ENCODE measurements around the gene STAC3. TPM values are rescaled to one million over a fixed set of nuclear protein-coding genes. Genes with fewer than 3 reads are reported as not detected.
A peak's percentile ranks its signal among the peaks of the same experiment; 100 is the strongest.

The STAC3 gene
- polyA plus RNA-seq, 1 donor from 2014 or later, result 2.4 TPM

DNA sequence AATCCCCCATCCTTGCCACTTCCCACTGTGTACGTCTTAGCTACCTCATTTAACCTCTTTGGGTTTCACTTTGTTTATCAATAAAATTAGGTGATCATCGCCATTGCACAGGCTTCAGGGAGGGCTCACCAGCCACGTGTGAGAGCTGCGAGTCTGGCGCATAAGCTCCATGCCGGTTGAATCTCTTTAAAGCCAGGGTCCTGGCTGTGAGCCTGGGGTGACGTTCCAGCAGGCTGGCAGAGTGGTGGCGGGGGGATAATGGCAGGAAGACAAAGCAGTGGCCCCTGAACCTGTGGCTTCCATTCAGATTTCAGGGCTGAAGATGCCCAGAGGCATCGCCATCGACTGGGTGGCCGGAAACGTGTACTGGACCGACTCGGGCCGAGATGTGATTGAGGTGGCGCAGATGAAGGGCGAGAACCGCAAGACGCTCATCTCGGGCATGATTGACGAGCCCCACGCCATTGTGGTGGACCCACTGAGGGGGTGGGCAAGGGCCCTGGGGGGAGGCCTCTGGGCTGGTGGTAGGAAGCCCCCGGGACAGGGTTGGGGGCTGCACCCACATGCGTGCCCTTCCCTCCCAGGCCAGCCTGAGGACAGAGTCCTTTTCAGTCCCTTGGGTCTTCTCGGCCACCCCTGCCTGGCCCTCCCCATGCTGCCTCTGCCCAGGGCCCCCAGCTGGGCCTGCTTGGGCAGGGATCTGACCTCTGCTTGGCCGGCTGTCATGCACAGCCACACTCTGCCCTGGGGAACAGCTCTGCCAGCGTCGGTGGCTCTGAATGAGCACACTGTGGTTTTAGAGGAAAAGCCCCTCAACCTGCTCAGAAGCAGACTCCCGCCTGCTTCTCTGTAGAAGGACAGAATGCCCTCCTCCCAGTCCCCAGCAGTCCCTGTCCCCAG, 43.0 kb downstream of the STAC3 start:
- H3K27me3 Mint-ChIP-seq, result peaks cover 3% of the 10 kb centered on the region
- no peak overlapping the region for H3K4me3 Mint-ChIP-seq
- H3K36me3 Mint-ChIP-seq, result no peaks in the 10 kb centered on the region
- H3K4me1 Mint-ChIP-seq, result peaks cover 0 to 3% (median 0%) of the 10 kb centered on the region in 3 donors
- peak overlapping the region in 1 of 3 donors; percentile 28 for H3K27ac Mint-ChIP-seq
- H3K9me3 Mint-ChIP-seq, result no peaks in the 10 kb centered on the region

DNA sequence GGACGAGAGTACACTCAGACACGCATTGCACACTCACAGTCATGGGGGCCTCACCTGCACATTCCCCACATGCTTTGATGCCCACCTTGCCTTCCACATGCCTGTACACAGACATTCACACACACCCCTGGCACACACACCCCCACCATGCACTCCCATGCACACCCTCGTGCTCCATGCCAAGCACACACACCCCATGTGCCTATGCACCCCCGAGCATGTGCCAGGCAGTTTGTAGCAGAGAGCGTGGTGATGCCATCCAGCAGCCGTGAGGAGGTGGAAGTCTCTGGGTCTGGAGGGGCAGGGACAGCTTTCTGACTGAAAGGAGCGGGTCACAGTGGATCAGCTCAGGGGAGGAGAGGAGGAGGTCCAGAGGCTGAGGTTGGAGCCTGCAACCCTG, 45.1 kb downstream of the STAC3 start:
- Mint-ChIP-seq H3K9me3 (no peaks in the 10 kb centered on the region), H3K36me3 (no peaks in the 10 kb centered on the region), H3K27me3 (no peaks in the 10 kb centered on the region), H3K4me3 (no peak overlapping the region), H3K4me1 (no peaks in the 10 kb centered on the region), H3K27ac (no peak overlapping the region)

DNA sequence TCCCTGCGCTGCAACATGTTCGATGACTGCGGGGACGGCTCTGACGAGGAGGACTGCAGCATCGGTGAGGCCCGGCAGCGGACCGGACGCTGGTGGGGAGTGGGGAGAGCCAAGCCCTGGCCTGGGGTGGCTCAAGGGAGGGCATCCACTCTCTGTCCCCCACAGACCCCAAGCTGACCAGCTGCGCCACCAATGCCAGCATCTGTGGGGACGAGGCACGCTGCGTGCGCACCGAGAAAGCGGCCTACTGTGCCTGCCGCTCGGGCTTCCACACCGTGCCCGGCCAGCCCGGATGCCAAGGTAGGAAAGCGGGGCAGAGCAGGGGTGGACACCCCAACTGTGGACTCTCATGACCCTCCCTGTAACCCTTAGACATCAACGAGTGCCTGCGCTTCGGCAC, 45.8 kb downstream of the STAC3 start:
- Mint-ChIP-seq H3K4me3 (no peak overlapping the region), H3K27ac (no peak overlapping the region), H3K27me3 (no peaks in the 10 kb centered on the region), H3K9me3 (no peaks in the 10 kb centered on the region), H3K4me1 (no peaks in the 10 kb centered on the region), H3K36me3 (no peaks in the 10 kb centered on the region)

DNA sequence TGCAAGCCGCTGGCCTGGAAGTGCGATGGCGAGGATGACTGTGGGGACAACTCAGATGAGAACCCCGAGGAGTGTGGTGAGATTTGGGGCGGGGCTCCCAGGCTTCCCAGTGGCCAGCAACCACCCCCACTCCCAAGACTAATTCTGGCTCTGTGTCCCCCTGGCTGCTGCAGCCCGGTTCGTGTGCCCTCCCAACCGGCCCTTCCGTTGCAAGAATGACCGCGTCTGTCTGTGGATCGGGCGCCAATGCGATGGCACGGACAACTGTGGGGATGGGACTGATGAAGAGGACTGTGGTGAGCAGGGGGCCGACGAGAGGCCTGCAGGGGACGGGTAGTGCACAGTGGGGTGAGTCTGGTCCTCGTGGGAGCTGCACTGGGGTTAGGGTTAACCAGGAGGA, 46.5 kb downstream of the STAC3 start:
- H3K27me3 Mint-ChIP-seq, result no peaks in the 10 kb centered on the region
- H3K4me1 Mint-ChIP-seq, result no peaks in the 10 kb centered on the region
- H3K4me3 Mint-ChIP-seq, result no peak overlapping the region
- H3K9me3 Mint-ChIP-seq, result no peaks in the 10 kb centered on the region
- no peaks in the 10 kb centered on the region for H3K36me3 Mint-ChIP-seq
- H3K27ac Mint-ChIP-seq, result no peak overlapping the region

DNA sequence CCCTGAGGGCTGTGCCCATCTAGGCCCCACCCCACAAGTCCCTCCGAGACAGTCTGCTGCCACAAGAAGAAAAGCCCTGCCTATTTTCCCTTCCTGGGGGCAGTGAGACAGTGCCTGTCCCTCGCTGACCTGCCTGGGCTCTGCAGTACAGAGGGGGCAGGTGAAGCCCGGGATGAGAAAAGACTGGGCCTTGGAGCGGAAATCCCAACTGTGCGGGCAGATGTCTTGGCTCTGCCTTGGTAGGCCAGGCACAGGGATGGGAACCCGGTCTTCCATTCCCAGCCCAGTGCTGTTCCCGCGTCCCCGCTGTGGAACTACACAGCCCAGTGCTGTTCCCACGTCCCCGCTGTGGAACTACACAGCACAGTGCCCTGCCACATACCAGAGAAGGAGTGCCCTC, 47.2 kb downstream of the STAC3 start:
- no peaks in the 10 kb centered on the region for H3K27me3 Mint-ChIP-seq
- H3K4me1 Mint-ChIP-seq, result no peaks in the 10 kb centered on the region
- no peaks in the 10 kb centered on the region for H3K36me3 Mint-ChIP-seq
- peak overlapping the region in 1 of 3 donors; percentile 53 for H3K27ac Mint-ChIP-seq
- no peak overlapping the region for H3K4me3 Mint-ChIP-seq
- H3K9me3 Mint-ChIP-seq, result no peaks in the 10 kb centered on the region

DNA sequence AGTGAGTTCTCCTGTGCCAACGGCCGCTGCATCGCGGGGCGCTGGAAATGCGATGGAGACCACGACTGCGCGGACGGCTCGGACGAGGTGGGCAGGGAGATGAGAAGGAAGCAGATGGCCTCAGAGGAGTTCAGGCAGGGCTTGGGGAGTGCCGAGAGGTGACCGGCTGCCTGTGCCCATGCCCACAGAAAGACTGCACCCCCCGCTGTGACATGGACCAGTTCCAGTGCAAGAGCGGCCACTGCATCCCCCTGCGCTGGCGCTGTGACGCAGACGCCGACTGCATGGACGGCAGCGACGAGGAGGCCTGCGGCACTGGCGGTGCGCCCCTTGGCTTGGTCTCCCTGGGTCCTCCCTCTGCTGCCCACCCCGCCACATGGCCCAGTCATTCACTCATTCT, 47.8 kb downstream of the STAC3 start:
- Mint-ChIP-seq H3K4me1 (no peaks in the 10 kb centered on the region), H3K27ac (peak overlapping the region in 1 of 3 donors; percentile 53), H3K27me3 (no peaks in the 10 kb centered on the region), H3K4me3 (no peak overlapping the region), H3K36me3 (peaks cover 2% of the 10 kb centered on the region), H3K9me3 (no peaks in the 10 kb centered on the region)

DNA sequence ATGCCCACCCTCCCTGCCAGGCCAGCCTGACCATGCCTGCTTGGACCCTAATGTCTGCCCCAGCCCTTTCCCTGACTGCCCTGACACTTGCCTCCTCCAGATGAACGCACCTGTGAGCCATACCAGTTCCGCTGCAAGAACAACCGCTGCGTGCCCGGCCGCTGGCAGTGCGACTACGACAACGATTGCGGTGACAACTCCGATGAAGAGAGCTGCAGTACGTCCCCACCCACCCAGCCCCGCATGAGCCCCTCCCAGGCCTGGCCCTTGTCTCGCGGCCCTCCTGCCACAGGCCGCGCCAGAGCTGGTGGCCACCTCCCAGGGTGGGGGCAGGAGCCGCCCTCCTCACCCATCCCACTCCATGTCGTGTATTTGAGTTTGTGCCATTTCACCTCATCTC, 48.7 kb downstream of the STAC3 start:
- no peaks in the 10 kb centered on the region for H3K9me3 Mint-ChIP-seq
- H3K36me3 Mint-ChIP-seq, result peaks cover 2% of the 10 kb centered on the region
- no peak overlapping the region for H3K4me3 Mint-ChIP-seq
- peak overlapping the region in 1 of 3 donors; percentile 31 for H3K27ac Mint-ChIP-seq
- H3K4me1 Mint-ChIP-seq, result no peaks in the 10 kb centered on the region
- H3K27me3 Mint-ChIP-seq, result no peaks in the 10 kb centered on the region

DNA sequence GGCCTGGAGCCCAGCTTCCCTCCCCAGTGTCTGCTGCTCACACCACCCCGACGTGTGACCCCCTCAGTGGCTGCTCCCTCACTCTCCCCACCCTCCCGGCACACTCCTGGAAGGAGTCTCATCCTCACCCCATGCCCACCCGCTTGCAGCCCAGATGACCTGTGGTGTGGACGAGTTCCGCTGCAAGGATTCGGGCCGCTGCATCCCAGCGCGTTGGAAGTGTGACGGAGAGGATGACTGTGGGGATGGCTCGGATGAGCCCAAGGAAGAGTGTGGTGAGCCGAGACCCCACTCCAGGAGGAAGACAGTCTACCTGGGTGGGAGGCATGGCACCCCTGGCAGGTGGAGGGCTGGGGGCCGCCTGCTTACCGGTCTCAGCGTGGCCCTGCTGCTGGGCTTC, 49.4 kb downstream of the STAC3 start:
- H3K4me1 Mint-ChIP-seq, result no peaks in the 10 kb centered on the region
- H3K36me3 Mint-ChIP-seq, result peaks cover 2% of the 10 kb centered on the region
- H3K9me3 Mint-ChIP-seq, result no peaks in the 10 kb centered on the region
- H3K27ac Mint-ChIP-seq, result no peak overlapping the region
- H3K27me3 Mint-ChIP-seq, result no peaks in the 10 kb centered on the region
- no peak overlapping the region for H3K4me3 Mint-ChIP-seq

DNA sequence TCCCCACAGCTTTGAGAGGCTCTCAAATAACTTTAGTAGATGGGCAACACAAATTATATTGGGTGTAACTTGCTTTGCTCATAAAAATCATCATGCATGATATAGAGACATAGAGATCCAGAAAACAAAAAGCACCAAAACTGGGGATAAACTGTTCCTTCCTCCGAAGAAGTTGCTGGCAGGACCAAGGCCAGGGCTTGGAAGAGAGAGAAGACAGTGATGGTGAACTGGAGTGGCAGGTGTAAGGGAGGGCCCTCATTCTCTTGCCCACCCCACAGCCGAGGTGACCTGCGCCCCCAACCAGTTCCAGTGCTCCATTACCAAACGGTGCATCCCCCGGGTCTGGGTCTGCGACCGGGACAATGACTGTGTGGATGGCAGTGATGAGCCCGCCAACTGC, 49.8 kb downstream of the STAC3 start:
- H3K36me3 Mint-ChIP-seq, result peaks cover 4% of the 10 kb centered on the region

DNA sequence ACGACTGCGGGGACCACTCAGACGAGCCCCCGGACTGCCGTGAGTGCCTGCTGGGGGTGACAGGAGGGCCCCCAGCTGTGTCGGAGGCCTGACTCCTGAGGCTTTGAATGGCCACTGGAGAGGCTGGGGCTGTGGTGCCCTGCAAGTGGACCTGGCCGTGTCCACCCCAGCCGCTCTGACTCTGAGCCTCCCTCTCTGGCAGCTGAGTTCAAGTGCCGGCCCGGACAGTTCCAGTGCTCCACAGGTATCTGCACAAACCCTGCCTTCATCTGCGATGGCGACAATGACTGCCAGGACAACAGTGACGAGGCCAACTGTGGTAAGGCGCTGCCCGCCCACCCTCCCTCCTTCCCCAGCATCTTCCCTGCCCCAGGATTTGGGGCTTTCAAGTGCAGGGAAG, 50.5 kb downstream of the STAC3 start:
- Mint-ChIP-seq H3K36me3 (peaks cover 5% of the 10 kb centered on the region), H3K27me3 (peaks cover 1% of the 10 kb centered on the region), H3K4me3 (no peak overlapping the region), H3K4me1 (no peaks in the 10 kb centered on the region), H3K9me3 (no peaks in the 10 kb centered on the region), H3K27ac (no peak overlapping the region)

More for the DNA sequence above, 49.8 kb downstream of the STAC3 start:
- Mint-ChIP-seq H3K27ac (peak overlapping the region in 1 of 3 donors; percentile 9), H3K27me3 (peaks cover under 1% of the 10 kb centered on the region), H3K4me3 (no peak overlapping the region), H3K4me1 (no peaks in the 10 kb centered on the region), H3K9me3 (no peaks in the 10 kb centered on the region)

DNA sequence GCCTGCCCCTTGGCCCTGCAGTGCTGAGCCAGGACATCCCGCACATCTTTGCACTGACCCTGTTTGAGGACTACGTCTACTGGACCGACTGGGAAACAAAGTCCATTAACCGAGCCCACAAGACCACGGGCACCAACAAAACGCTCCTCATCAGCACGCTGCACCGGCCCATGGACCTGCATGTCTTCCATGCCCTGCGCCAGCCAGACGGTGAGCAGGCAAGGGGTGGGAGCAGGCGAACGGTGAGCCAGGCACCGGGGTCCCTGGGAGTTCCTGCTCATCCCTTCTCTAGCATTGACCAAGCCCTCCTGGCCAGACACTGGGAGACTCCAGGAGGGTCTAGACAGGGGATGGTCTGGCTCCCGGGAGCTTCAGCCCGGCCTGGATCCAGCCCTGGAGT, 51.8 kb downstream of the STAC3 start:
- H3K36me3 Mint-ChIP-seq, result peaks cover 5% of the 10 kb centered on the region
- H3K4me1 Mint-ChIP-seq, result no peaks in the 10 kb centered on the region
- peaks cover 1% of the 10 kb centered on the region for H3K27me3 Mint-ChIP-seq
- no peak overlapping the region for H3K27ac Mint-ChIP-seq
- H3K4me3 Mint-ChIP-seq, result no peak overlapping the region
- H3K9me3 Mint-ChIP-seq, result no peaks in the 10 kb centered on the region

DNA sequence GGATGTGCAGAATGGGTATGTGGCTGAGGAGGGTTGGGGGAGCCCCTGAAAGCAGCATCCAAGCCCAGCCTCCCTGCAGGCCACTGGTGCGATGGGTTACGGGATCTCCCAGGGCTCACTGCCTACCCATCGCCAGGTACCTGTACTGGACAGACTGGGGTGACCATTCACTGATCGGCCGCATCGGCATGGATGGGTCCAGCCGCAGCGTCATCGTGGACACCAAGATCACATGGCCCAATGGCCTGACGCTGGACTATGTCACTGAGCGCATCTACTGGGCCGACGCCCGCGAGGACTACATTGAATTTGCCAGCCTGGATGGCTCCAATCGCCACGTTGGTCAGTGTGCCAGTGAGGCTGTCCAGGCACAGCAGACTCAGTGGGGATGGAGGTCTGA, 52.7 kb downstream of the STAC3 start:
- H3K9me3 Mint-ChIP-seq, result no peaks in the 10 kb centered on the region
- no peak overlapping the region for H3K27ac Mint-ChIP-seq
- H3K4me3 Mint-ChIP-seq, result no peak overlapping the region
- H3K36me3 Mint-ChIP-seq, result peaks cover 6% of the 10 kb centered on the region
- peaks cover 0 to 1% (median 0%) of the 10 kb centered on the region in 3 donors for H3K4me1 Mint-ChIP-seq
- peaks cover 1% of the 10 kb centered on the region for H3K27me3 Mint-ChIP-seq

DNA sequence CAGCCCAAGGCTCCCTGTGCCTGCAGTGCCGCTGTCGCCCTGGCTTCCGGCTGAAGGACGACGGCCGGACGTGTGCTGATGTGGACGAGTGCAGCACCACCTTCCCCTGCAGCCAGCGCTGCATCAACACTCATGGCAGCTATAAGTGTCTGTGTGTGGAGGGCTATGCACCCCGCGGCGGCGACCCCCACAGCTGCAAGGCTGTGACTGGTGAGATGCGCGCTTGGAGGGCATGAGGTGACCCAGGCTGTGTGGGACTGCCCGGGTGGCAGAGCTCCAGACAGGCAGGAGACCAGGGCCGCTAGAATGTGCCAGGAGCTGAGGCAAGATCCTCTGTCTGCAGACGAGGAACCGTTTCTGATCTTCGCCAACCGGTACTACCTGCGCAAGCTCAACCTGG, 54.0 kb downstream of the STAC3 start:
- peaks cover 0 to 1% (median 0%) of the 10 kb centered on the region in 3 donors for H3K4me1 Mint-ChIP-seq
- peaks cover 6% of the 10 kb centered on the region for H3K36me3 Mint-ChIP-seq
- no peak overlapping the region for H3K27ac Mint-ChIP-seq
- peaks cover 1% of the 10 kb centered on the region for H3K27me3 Mint-ChIP-seq
- no peak overlapping the region for H3K4me3 Mint-ChIP-seq
- no peaks in the 10 kb centered on the region for H3K9me3 Mint-ChIP-seq

DNA sequence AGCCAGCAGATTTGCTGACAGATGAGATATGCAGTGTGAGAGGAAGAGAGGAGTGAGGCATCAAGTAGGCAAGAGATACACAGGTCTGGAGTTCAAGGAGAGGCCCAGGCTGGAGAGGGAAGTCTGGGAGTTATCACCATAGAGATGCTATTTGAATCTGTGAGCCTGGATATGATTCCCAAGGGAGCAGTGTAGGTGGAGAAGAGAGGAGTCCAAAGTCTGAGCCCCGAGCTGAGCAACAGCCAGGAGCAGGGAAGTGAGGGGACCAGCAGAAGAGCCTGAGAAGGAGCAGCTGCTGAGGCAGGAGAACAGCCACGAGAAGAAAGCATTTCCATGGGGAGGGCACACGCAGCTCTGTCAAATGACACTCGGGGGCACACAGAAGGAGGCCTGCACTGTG, 54.5 kb downstream of the STAC3 start:
- Mint-ChIP-seq H3K4me1 (peaks cover 0 to 1% (median 0%) of the 10 kb centered on the region in 3 donors), H3K9me3 (no peaks in the 10 kb centered on the region), H3K36me3 (peaks cover 6% of the 10 kb centered on the region), H3K4me3 (no peak overlapping the region), H3K27ac (peak overlapping the region in 1 of 3 donors; percentile 1), H3K27me3 (peaks cover 1% of the 10 kb centered on the region)

DNA sequence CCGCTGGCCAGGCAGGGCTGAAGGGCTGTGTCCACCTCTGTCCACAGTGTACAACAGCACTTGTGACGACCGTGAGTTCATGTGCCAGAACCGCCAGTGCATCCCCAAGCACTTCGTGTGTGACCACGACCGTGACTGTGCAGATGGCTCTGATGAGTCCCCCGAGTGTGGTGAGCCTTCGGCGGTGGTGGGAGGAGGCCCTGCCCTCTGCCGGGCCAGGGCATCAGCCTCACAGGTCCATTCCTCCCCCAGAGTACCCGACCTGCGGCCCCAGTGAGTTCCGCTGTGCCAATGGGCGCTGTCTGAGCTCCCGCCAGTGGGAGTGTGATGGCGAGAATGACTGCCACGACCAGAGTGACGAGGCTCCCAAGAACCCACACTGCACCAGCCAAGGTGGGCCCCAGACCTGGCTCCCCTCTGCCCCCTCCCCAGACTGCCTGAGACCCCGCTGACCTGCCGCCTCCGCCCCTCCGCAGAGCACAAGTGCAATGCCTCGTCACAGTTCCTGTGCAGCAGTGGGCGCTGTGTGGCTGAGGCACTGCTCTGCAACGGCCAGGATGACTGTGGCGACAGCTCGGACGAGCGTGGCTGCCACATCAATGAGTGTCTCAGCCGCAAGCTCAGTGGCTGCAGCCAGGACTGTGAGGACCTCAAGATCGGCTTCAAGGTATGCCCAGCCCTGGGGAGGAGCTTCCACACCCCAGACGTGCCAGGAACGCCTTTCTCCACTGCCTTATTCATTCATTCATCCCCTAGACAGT, 55.2 kb downstream of the STAC3 start:
- Mint-ChIP-seq H3K9me3 (no peaks in the 10 kb centered on the region), H3K27me3 (peaks cover 1% of the 10 kb centered on the region), H3K36me3 (peaks cover 6% of the 10 kb centered on the region), H3K4me1 (peaks cover 0 to 1% (median 0%) of the 10 kb centered on the region in 3 donors), H3K27ac (peak overlapping the region in 1 of 3 donors; percentile 1), H3K4me3 (no peak overlapping the region)

Measured in IgD-negative memory B cell (primary cell).